Thyroid gland (tissue), 4 donors: ENCODE data around the gene RIMS3.

ENCODE experiments used
- POLR2A ChIP-seq, 2 donors: fragments of 450-650 bp; IDR thresholded peaks; one replicate each; pipeline ENCODE4 v1.6.1; 2017; ENCODE audit warnings: antibody characterized with exemption in 2 of 2, mild to moderate bottlenecking in 2 of 2, moderate library complexity in 1 of 2
- TF ChIP-seq, protein P1 (sequence below), 6 experiments: fragments of 200-600 bp in 3 of 6; fragments of 450-650 bp in 3 of 6; sonication (generic) in 3 of 6; IDR thresholded peaks; one replicate each; pipeline ENCODE4 v1.5.1; 2016 to 2019; ENCODE audit warnings: antibody characterized with exemption in 6 of 6, mild to moderate bottlenecking in 2 of 6, inconsistent platforms in 1 of 6, moderate library complexity in 1 of 6

DNA sequence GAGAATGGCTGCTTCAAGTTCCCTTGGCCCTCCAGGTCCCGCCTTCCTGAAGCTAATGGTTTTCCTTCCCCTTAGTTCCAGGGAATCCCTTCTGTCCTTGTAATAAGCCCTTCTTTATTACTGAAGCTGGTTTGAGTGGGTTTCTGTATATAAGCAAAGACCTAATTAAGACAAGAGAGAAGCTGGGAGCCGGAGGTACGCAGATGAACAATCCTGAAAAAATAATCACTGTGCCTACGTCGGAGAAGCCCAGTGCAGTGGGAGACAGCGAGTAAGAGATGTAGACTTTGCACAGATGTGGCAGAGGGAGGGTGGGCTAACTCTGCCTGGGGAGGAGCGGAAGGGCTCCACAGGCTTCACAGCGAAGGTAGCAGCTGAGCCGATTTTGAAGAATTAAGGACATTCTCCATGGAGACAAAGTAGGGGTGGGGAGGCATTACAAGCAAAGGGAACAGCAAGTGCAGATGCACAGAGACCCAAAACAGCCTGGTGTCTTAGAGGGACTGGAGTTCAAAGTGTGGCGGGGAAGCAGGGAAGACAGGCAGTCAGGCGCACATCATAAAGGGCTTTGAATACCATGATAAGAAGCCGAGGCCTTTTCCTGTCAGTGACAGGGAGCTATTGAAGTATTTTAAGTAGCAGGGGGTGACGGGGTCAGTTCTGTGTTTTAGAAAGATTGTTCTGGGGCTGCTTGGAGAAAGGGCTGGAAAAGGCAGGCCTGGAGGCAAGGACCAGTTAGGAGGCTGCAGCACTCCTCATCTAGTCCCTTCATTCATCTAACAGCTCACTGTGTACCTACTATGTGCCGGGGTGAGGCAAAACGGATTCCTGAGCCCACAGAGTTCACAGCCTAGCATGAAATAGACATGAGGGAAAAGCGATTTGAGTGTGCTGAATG lies 6.5 kb downstream of the RIMS3 start:
- TF ChIP-seq, protein P1, sequence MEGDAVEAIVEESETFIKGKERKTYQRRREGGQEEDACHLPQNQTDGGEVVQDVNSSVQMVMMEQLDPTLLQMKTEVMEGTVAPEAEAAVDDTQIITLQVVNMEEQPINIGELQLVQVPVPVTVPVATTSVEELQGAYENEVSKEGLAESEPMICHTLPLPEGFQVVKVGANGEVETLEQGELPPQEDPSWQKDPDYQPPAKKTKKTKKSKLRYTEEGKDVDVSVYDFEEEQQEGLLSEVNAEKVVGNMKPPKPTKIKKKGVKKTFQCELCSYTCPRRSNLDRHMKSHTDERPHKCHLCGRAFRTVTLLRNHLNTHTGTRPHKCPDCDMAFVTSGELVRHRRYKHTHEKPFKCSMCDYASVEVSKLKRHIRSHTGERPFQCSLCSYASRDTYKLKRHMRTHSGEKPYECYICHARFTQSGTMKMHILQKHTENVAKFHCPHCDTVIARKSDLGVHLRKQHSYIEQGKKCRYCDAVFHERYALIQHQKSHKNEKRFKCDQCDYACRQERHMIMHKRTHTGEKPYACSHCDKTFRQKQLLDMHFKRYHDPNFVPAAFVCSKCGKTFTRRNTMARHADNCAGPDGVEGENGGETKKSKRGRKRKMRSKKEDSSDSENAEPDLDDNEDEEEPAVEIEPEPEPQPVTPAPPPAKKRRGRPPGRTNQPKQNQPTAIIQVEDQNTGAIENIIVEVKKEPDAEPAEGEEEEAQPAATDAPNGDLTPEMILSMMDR (IDR thresholded peaks at IDR 0.05) = no peak
- TF ChIP-seq POLR2A (IDR thresholded peaks at IDR 0.05) = no peak
